Fibroblast of skin of abdomen (primary cell): ENCODE measurements around the gene CD300LD.
A peak's percentile ranks its signal among the peaks of the same experiment; 100 is the strongest.
"Not testable (repeated sequence)": the region's sequence is repeated elsewhere in the genome, so short reads cannot be mapped to it uniquely, and the experiment has no call there.

Experiments
- DNase-seq: peaks from one replicate; pipeline ENCODE4 v3.0.0-alpha.2; 2013

The CD300LD gene

DNA sequence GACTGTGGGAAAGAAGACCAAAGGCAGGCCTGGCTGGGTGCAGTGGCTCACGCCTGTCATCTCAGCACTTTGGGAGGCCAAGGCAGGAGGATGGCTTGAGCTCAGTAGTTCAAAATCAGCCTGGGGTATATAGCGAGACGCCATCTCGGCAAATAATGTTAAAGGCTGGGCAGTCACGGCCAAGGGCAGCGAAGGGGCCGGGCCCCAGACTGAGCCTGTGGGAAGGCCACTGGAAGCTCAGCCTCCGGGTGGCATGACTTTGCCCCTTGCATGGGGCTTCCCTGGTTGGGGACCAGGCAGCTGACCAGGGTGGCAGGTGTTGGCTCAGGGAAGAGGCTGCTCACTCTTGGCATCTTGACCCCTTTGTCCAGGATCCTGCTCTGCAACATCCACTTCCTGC is 14.0 kb upstream of the CD300LD start:
- DNase-seq, result no peak

DNA sequence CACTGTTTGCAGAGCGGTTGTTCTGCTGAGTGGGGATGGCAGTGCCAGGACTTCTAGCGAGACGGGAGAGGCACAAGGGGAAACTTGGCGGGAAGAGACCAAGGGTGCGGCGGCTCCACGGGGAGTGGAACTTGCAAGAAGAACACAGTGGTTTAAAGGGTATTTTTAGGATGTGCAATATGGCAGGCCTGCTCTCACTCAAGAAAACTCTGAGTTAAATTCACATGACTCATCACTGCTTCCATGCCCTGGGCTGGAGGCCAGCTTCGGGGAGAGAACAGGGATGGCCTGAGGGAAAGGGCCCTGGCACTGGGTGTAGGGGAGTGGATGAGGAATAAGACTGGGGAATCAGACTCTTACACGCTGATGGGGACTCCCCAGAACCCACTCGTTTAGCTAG is 13.3 kb upstream of the CD300LD start:
- peak; percentile 57 for DNase-seq

DNA sequence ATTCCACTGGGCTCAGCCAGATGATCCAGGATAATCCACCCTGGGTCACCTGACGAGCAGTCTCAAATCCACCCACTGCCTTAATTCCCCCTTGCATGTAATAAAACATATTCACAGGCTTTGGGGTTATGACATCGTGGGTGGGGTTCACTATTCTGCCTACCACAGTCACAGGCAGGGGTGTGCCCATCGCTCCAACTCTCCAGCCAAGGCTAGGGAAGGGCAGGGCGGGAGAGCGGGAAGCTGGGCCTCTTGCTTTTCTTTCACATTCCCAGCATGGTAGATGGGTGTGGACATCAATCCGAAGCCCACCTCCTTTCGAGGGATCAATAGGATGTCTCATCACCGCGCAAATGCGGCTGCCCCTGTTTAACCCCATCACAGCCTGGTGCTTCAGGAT is 12.7 kb upstream of the CD300LD start:
- no peak for DNase-seq

DNA sequence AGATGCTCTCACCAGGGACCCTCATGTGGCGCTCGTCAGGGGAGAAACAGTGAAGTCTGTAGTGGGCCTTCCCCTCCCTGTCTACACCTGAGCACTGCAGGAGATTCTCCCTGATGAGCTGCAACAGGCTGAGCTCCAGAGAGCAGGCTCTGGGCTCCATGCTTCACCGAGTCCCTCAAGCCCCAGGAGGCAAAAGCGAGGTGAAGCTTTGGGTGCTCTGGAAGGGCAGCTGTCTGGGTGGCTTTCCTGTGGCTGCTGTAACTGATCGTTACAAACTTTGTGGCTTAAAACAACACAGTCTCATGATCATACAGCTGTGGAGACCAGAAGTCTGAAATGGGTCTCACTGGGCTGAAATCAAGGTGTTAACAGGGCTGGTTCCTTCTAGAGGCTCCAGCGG is 12.1 kb upstream of the CD300LD start:
- no peak for DNase-seq

DNA sequence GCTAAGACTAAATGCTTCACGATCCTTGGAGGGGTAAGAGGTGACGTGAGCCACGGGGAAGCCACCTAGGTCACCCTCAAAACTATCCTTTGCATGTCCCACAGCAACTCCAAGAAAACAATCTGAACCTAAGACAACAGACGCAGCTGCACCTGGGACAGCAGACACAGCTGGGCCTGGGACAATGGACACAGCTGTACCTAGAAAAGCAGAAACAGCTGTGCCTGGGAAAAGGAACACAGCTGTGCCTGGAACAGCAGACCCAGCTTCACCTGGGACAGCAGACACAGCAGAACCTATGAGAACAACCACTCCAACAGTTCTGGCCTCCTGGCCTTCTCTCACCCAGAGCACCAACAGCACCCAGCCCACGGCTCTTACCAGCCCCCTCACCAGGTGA is 11.7 kb upstream of the CD300LD start:
- DNase-seq, result no peak

DNA sequence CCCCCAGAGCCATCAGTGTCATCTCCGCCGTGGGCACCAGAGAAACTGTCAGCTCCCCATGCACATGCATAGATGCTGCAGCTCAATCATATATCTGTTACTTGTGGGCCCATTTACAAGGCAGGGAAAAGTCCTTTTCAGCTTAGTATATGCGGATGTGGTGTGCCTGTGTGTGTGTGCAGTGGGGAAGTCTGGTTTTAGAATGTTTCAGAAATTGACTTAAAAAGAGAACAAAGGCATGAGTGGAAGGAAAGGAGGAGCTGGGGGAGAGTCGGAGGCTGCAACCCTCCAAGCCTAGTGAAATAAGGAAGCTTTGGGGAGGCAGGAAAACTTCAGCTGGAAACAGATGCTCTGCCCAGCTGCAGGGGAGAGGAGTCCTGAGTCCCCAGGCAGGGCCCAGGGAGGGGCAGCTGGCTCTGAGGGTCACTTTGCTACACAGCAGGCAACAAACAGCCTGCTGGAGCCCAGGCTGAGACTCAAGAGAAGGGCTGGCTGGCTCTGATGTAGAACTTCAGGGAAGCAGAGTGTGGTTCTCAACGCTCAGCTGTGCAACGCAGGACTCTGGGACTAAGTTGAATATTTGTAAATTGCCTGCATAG is 11.1 kb upstream of the CD300LD start:
- no peak for DNase-seq

DNA sequence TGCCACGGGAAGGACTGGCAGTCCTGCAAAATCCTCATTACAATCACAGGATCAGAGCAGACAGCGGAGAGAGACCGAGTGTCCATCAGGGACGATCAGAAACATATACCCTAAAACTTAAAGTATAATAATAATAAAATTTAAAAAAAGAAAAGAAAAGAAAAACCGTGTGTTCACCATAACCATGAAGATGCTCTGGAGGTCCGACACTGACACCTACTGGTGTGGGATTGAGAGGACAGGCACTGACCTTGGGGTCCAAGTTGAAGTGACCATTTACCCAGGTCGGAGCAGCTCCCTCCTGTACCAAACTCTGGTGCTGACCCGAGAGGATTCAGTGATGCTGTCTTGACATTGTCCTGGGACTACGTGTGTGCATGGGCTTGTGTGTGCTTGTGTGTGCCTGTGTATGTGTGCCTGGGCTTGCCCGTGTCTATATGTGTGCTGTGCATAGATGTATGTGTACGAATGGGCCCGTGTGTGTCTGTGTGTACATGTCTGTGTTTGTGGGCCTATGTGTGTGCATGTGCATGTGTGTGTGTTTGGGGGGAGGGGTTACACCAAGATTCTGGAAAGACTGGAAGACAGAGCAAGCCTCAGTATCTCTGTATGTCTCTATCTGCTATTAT is 10.0 kb upstream of the CD300LD start:
- DNase-seq, result peak; percentile 8

DNA sequence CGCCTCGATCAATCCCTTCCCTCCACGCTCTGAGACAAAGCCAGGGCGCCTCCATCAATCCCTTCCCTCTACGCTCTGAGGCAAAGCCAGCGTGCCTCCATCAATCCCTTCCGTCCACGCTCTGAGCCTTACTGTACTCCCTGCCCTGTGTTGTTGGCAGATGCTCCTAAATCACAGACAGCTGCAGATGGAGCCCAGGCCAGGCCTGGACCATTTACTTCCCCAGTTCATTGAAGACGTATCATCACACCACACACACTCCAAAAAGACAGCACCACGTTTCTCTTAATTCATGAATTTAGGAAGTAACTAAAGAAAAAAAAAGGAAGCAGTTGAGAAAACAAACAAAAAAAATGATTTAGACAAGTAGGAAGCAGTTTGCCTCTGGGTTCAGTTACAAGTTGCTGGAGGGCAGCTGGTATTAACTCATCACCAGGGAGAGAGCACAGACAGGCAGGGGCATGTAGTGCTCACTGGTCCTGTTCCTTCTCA is 7.4 kb upstream of the CD300LD start:
- DNase-seq, result peak; percentile 2

DNA sequence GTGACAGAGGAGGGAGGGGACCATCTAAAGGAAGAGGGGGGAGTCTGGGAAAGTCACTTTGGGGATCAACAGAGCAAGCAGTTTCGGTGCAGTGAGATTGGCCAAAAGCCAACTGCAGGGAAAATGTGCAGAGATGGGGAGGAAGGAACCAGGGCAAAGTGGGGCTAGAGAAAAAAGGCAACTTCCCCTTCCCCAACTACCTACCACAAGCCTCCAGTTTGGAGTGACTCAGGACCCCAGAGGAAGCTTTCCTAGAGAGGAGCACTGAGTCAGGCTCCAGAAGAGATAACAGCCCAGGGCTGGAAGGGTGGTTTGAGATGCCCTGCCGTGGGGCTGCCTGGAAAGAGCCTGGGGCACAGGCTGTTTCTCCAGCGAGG is 6.9 kb upstream of the CD300LD start:
- DNase-seq, result no peak

DNA sequence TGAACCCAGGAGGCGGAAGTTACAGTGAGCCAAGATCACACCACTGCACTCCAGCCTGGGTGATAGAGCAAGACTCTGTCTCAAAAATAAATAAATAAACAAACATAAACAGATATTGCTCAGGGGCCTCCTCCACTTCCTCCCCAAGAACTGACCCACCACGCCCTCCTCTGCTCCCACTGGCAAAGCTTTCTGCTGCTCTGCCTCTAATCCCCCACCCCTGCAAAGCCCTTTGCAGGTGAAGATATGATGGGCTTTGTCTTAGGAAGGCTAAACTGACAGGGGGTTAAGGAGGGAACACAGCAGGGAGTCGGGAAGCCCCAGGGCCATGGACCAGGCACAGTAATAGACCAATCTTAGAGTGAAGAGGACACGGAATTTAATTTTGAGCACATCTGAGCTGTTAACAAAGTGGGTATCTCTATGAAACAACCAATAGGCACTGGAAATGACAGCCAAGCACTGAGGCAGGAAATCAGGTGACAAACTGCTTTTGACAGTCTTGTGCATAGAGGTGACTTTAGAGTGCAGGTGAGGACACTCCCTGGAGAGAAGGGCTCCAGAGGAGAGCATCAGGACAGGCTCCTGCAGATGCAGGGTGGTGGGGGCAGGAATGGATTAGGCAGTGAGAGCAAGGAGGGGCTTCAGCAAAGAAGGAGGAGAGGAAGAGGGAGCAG is 6.4 kb upstream of the CD300LD start:
- no peak for DNase-seq

DNA sequence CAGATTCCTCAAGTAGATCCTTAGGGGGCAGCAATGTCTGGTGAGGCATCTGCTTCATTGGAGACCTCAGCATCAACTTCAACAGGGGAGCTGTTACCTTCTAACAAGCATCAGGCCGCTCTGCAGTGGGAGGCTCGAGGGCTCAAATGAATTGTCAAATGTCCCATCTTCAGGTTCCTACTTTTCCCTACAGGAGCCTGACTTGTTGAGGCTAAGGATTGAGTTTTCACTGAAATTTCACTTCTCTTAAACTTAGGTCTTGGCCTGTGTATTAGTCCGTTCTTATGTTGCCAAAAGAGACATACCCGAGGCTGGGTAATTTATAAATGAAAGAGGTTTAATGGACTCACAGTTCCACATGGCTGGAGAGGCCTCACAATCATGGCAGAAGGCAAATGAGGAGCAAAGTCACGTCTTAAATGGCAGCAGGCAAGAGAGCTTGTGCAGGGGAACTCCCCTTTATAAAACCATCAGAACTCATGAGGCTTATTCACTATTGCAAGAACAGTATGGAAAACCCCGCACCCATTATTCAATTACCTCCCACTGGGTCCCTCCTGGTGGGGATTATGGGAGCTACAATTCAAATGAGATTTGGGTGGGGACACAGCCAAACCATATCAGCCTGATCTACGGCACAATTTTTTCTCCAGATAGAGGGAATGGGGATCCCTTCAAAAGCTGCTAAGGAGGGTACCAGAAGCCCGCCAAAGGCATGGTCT is 5.1 kb upstream of the CD300LD start:
- no peak for DNase-seq

DNA sequence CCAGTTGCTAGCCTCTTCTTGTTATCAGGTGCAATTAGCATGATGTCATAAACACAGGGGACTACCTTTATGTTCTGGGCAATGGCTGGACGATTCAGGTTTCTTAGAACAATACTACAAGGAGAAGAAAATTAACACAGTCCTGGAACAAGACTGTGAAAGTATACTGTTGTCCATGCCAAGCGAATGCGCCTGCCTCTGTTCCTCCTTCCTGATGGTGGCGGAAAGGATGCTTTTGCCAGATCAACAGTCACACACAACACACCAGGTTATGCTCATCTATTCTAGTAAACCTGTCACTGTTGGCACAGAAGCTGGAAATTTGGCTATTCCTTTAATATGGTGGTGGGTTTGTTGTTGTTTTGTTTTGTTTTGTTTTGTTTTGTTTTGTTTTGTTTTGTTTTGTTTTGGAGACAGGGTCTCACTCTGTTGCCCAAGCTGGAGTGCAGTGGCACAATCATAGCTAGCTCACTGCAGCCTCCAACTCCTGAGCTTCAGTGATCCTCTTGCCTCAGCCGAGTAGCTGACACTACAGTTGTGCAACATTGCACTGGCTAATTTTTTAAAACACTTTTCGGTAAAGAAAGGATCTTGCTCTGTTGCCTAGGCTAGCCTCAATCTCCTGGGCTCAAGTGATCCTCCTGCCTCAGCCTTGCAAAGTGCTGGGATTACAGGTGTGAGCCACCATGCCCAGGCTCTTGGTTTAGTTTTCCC is 3.1 kb upstream of the CD300LD start:
- DNase-seq, result no peak

DNA sequence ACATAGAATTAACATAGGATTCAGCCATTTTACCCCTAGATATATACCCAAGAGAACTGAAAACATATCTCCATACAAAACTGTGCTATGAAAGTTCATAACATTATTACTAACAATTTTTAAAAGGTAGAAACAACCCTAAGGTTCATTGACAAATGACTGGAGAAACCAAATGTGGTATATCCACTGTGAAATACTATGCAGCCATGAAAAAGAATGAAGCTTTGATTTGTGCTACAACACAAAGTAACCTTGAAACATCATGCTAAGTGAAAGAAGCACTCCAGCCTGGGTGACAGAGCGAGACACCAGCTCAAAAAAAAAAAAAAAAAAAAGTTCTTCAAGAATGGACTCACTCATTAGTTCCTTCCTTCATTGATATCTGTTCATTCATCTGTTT is 580 bp downstream of the CD300LD start:
- no peak for DNase-seq

DNA sequence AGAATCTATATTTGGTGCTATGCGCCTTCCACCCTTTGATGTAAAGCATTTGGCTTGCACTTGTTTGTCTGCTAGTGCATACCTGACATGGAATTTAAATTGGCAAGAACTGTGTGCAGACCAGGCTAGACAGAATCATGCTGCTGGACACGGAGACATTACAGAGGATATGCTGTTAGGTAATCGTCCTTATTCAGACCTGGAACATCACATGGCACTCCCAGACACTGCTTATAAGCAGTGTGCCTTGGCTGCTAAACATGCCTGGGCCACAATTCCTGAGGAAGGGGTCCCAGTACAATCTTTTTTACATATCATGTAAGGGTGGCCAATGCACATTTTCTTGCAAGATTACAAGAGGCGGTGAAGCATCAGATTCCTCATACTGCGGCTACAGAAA is 6.4 kb downstream of the CD300LD start:
- no peak for DNase-seq

DNA sequence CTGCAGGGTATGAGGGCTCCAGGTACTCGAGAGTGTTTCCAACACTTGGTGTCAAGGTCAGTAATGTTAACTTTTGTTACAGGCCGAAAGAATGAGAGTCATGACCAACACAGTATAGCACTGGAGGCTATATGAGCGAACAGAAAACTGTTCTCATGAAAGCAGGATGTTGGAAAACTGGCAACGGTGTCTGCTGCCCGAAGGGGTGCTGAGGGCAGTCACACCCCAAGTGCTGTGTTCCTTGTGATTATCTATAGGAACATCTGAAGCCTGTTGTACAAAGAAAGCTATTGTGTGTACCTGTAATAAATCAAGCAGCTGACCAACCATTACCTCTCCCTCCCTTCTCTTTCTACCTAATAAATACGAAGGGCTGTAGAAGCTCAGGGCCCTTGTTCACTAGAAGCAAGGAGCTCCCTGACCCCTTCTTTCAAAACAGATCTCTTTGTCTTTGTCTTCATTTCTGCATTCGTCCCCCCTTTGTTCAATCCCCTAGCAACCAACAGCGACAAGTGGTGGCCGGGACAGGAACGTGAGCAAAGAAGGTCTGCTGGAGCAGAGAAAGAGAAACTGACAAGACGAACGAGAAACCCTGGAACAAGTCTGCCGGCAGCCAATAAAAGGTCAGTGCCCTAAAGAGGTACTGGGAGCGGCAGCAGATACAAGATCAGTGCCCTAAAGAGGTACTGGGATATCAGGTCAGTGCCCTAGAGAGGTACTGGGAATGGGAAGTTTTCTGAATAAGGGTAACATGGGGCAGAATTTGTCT is 7.6 kb downstream of the CD300LD start:
- DNase-seq, result no peak

DNA sequence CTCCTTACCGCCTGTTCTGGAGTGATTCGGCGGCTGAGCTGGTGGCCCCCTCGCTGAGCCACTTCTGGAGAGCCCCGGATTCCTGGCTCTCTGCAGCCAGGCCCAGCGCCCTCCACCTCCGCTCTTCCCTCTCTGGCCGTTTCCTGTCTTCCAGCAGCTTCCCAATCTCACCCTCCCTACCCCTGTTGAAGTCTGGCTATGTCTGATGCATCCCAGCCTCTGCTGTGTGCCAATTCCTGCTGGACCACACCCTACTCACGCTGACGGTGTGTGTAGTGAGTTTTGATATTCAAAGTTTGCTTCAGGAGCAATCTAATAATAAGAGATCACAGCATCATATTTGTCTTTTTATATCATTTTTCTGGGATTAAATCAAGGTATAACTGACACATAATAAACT is 9.4 kb downstream of the CD300LD start:
- DNase-seq, result no peak

DNA sequence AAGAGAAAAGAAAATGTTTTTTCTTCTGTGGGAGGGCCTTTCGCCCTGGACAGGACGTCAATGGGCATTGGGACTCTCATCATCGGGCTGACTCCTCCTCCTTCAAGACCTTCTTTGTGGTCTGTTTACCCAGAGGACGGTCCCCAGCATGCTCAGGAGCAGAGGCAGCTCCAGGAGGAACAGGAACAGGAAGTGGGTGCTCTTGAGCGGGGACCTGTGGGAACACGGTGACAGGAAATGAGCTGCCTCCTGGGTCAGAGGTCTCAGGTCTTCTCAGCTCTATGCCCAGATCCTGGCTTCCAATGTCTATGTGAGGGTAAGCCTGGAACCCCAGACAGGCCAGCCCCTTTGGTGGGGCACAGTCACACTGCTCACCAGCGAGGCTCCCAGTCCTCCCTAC is 12.2 kb downstream of the CD300LD start:
- no peak for DNase-seq

DNA sequence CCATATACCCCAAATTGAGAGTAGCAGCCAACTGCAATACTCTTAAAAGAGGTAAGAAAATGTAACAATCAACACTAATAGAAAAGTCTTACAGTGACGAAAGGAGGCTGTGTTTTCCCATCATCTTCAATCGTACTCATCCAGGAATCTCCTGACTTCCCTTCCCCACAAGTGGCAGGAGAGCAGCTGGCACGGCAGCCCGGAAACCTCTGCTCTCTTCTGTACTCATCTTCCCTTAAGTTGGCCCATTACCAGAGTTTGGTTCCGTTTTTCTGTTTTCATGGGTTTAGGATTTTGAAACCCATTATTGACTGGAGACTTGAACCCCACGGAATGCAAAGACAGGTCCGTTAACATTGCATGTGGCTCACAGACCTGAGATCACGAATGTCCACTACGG is 13.1 kb downstream of the CD300LD start:
- no peak for DNase-seq

DNA sequence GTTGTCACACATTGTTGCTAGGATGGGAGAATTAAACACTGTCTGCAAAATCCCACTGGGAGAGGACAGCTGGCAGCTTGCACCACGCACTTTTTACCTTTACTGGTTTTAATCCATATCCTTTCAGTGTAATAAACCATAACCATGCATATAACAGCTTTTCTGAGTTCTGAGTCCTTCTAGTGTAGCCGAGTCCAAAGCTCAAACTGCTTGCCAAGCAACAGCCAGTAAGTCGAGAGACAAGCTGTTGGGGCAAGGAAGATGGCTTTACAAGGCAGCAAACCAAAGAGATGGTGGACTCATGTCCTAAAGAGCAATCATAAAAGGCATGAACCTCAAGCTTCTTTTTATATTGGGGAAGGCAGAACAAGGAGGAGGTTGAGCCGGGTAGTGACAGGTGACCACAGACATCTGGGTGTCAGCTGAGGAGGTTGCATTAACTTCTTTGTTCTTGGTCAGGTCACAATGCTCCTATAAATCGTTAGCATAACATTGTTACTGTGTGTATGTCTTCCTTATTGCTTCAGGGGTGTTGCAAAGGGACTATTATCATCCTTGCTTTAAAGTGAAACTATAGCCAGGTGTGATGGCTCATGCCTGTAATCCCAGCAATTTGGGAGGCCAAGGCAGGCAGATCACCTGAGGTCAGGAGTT is 17.5 kb downstream of the CD300LD start:
- no peak for DNase-seq

DNA sequence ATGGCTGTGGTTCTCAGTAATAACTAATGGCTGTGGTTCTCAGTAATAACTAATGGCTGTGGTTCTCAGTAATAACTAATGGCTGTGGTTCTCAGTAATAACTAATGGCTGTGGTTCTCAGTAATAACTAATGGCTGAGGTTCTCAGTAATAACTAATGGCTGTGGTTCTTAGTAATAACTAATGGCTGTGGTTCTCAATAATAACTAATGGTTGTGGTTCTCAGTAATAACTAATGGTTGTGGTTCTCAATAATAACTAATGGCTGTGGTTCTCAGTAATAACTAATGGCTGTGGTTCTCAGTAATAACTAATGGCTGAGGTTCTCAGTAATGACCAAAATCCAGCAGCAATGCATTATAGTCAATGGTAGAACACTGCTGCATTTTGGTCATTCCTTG is 18.4 kb downstream of the CD300LD start:
- not testable (repeated sequence) for DNase-seq

DNA sequence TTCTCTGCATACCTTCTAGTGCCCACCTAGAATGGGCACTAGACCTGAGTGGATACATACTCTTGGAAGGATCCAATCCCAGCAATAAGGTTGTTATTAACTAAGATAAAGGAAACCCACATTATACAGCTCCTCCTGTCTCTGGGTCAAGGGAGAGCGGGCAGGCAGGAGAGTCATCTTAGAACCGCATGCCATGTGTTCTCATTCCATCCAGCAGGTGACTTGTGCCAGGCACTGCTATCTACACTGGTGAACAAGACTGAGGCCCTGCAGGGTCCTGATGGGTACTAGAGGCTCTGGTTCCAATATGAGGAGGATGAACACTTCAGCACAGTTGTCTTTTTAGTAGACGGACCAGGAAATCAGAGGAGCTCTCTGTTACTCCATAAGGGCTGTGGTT is 18.9 kb downstream of the CD300LD start:
- no peak for DNase-seq
